ENCODE results near the gene TRHDE.

GRCh38 chr12:72273499-72273837, 1.3 kb downstream of the TRHDE start:
- TF ChIP-seq ZBTB44 (CRISPR knock-in tag; IDR thresholded peaks at IDR 0.05): no peak
- no peak for TF ChIP-seq PHF5A (CRISPR knock-in tag; IDR thresholded peaks at IDR 0.05; ENCODE audit: low read depth, unreplicated experiment)
- TF ChIP-seq CBX5 (CRISPR knock-in tag; IDR thresholded peaks at IDR 0.05; ENCODE audit: borderline replicate concordance): no peak
- TF ChIP-seq FOXK2 (IDR thresholded peaks at IDR 0.05): no peak
- no peak for TF ChIP-seq KLF15 (CRISPR knock-in tag; IDR thresholded peaks at IDR 0.05; ENCODE audit: borderline replicate concordance)
- TF ChIP-seq ZNF207 (IDR thresholded peaks at IDR 0.05; ENCODE audit: borderline replicate concordance): no peak
- no peak for TF ChIP-seq KAT8 (CRISPR knock-in tag; IDR thresholded peaks at IDR 0.05)
- TF ChIP-seq CTCF (CRISPR knock-in tag; IDR thresholded peaks at IDR 0.05): no peak
- TF ChIP-seq EZH2 (conservative IDR thresholded peaks at IDR 0.05; ENCODE audit: low read depth, low read length): no peak
- no peak for TF ChIP-seq ETV5 (CRISPR knock-in tag; IDR thresholded peaks at IDR 0.05; ENCODE audit: borderline replicate concordance)
- no peak for TF ChIP-seq ZBTB1 (CRISPR knock-in tag; IDR thresholded peaks at IDR 0.05; ENCODE audit: borderline replicate concordance)
